Breast epithelium (tissue), 3 donors: ENCODE measurements around the gene ATG5.

Source experiments
- POLR2AphosphoS5 ChIP-seq, 3 donors: sonication (generic); formaldehyde crosslinking; IDR thresholded peaks; one replicate each; pipeline ENCODE4 v1.6.1; 2017; ENCODE audit warnings: antibody characterized with exemption in 3 of 3
- TF ChIP-seq, protein P1 (sequence below), 3 donors: fragments of 450-650 bp; IDR thresholded peaks; one replicate each; pipeline ENCODE4 v1.5.1; 2016 to 2017; ENCODE audit warnings: antibody characterized with exemption in 3 of 3, mild to moderate bottlenecking in 3 of 3, moderate library complexity in 3 of 3

DNA sequence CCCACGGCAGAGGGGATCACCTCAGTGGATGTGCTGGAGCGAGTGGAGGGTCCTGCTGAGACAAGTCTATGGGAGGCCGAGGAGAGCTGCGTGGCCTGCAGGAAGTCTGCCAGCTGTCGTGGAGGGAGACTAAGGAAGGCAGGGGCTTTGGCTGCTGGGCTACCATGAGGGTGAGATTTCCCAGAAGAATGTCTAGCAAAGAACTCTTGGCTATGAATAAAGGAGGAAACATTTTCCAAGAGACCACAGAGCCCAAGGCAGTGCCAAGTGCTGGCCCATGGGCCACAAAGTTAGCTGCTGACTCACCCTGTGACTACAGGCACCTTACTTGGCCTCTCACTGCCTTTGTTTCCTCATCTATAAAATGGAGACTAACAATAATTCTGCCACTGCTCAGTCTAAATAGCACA is 166.0 kb downstream of the ATG5 start:
- TF ChIP-seq, protein P1, sequence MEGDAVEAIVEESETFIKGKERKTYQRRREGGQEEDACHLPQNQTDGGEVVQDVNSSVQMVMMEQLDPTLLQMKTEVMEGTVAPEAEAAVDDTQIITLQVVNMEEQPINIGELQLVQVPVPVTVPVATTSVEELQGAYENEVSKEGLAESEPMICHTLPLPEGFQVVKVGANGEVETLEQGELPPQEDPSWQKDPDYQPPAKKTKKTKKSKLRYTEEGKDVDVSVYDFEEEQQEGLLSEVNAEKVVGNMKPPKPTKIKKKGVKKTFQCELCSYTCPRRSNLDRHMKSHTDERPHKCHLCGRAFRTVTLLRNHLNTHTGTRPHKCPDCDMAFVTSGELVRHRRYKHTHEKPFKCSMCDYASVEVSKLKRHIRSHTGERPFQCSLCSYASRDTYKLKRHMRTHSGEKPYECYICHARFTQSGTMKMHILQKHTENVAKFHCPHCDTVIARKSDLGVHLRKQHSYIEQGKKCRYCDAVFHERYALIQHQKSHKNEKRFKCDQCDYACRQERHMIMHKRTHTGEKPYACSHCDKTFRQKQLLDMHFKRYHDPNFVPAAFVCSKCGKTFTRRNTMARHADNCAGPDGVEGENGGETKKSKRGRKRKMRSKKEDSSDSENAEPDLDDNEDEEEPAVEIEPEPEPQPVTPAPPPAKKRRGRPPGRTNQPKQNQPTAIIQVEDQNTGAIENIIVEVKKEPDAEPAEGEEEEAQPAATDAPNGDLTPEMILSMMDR (IDR thresholded peaks at IDR 0.05), result no peak
- TF ChIP-seq POLR2AphosphoS5 (IDR thresholded peaks at IDR 0.05), result no peak
